Left lung (tissue), 10 donors: Measurements from ENCODE around the gene CAMTA1. TPM values are rescaled to one million over a fixed set of nuclear protein-coding genes. Genes with fewer than 3 reads are reported as not detected.
A peak's percentile ranks its signal among the peaks of the same experiment; 100 is the strongest.

Experiments
- ATAC-seq: fragments of 200-7000 bp; cut with Tn5 transposase; one replicate; pipeline ENCODE4 v1.9.1; 2020; ENCODE audit warnings: moderate library complexity
- DNase-seq, 4 donors: peaks; one replicate each; pipeline ENCODE4 v3.0.0-alpha.2; 2013 to 2020
- H3K27ac ChIP-seq, 2 donors: fragments of 200-600 bp; sonication (generic) in 1 of 2; one replicate each; pipeline versions ENCODE4 v1.5.0 to v1.8.0; 2020 to 2021
- H3K27me3 ChIP-seq, 2 donors: fragments of 200-600 bp; sonication (generic) in 1 of 2; one replicate each; pipeline versions ENCODE4 v1.5.0 to v1.8.0; 2020 to 2021
- H3K36me3 ChIP-seq, 2 donors: fragments of 200-600 bp; sonication (generic) in 1 of 2; one replicate each; pipeline versions ENCODE4 v1.5.0 to v1.8.0; 2020 to 2021
- H3K4me1 ChIP-seq, 2 donors: fragments of 200-600 bp; one replicate each; pipeline ENCODE4 v1.8.0; 2021
- H3K4me3 ChIP-seq, 2 donors: fragments of 200-600 bp; sonication (generic) in 1 of 2; one replicate each; pipeline versions ENCODE4 v1.5.0 to v1.8.0; 2020 to 2021; ENCODE audit warnings: mild to moderate bottlenecking in 1 of 2
- H3K9me3 ChIP-seq, 2 donors: fragments of 200-600 bp; sonication (generic) in 1 of 2; one replicate each; pipeline versions ENCODE4 v1.5.0 to v1.8.0; 2020 to 2021
- intact Hi-C, 2 donors: fragments of 100-400 bp; cut with DNase I; formaldehyde crosslinking; loops; one replicate each; pipeline versions ENCODE4 v1.11.2 to v1.14.2; 2022
- polyA plus RNA-seq, 6 donors: library from polyadenylated mRNA; unstranded; fragments of 120-200 nt; gene quantifications; one replicate each; pipeline ENCODE4 v1.2.1, GENCODE V29; 2013; ENCODE audit not compliant: insufficient read length in 6 of 6
- total RNA-seq, 2 donors: library from RNA; stranded (reverse); fragmentation: NEBNext Ultra II Directional; extraction: Animal tissue kit (Norgen Biotek cat#: 25700); gene quantifications; one replicate each; pipeline ENCODE4 v1.2.1, GENCODE V29; 2021
- TF ChIP-seq, protein P1 (sequence below), 2 donors: fragments of 200-600 bp; sonication (generic) in 1 of 2; IDR thresholded peaks; one replicate each; pipeline versions ENCODE4 v1.5.0 to v1.8.0; 2021; ENCODE audit warnings: antibody characterized with exemption in 2 of 2
- donor health status: DM: no; HTN: yes; CAD: no.
- donor health status: DM: no; HTN: no; CAD: no.

Gene CAMTA1
- total and polyA plus RNA-seq, 8 donors, result 42.7 to 69.1 (median 49.4) TPM

DNA sequence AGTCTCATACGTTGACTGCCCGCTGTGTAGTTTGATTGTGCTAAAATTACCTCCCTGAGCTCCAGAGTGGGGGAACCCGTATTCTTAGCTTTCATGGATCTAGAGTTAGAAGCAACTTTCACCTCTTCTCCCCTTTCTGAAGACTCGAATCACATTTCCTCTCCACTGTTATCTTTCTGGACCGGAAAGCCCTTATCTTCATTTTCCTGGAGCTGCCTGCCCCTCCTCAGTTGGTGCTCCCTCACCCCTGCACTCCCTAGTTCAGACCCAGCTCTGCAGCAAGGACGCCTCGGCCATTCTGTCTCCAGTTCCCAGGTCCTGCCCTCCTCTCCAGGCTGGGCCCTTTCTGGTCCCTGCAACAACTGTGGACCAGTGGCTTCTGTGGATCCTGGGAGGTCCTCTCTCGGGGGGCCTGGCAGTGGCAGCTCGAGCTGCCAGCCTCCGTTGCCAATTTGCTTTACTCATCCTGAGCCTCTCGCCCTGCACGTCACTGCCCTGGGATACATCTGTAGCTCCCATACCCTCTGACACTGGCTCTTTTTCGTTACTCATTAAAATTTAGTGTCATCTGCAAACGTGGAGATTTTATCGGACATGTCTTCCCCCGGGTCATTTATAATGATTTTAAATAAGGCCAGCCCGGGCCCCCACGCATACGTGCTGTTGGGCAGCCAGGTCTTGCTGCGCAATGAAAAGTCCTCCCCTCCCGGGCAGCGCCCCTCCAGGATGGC lies 844.4 kb downstream of the CAMTA1 start:
- no peaks in the 10 kb centered on the region for H3K9me3 ChIP-seq
- H3K4me1 ChIP-seq, result no peaks in the 10 kb centered on the region
- H3K36me3 ChIP-seq, result no peaks in the 10 kb centered on the region
- intact Hi-C loops, result no loop called here
- no peak overlapping the region for H3K4me3 ChIP-seq
- ATAC-seq (no peak), DNase-seq (peak in 1 of 4 donors; percentile 59)
- H3K27ac ChIP-seq, result no peak overlapping the region
- TF ChIP-seq, protein P1, sequence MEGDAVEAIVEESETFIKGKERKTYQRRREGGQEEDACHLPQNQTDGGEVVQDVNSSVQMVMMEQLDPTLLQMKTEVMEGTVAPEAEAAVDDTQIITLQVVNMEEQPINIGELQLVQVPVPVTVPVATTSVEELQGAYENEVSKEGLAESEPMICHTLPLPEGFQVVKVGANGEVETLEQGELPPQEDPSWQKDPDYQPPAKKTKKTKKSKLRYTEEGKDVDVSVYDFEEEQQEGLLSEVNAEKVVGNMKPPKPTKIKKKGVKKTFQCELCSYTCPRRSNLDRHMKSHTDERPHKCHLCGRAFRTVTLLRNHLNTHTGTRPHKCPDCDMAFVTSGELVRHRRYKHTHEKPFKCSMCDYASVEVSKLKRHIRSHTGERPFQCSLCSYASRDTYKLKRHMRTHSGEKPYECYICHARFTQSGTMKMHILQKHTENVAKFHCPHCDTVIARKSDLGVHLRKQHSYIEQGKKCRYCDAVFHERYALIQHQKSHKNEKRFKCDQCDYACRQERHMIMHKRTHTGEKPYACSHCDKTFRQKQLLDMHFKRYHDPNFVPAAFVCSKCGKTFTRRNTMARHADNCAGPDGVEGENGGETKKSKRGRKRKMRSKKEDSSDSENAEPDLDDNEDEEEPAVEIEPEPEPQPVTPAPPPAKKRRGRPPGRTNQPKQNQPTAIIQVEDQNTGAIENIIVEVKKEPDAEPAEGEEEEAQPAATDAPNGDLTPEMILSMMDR (IDR thresholded peaks at IDR 0.05), result no peak
- peaks cover 0 to 56% of the 10 kb centered on the region in 2 donors for H3K27me3 ChIP-seq

DNA sequence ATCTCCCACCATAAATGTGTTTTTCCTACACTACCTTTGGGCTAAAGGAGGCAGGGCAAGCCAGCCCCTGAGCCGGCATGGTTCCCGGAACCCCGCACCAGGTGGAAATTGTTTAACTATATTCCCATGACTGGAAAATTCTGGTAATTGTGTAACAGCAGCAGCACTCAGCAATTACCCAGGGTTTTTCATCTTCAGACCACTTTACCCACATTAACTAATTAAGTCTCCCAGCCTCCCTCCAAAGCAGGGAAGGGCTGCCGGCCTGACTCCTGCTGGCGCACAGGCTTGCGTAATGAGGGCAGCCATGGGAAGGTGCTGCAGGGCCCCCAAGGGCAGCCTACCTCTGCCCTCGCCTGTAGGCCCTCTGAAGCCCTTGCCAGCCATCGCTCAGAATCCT lies 845.1 kb downstream of the CAMTA1 start:
- H3K27ac ChIP-seq, result no peak overlapping the region
- DNase-seq, result peak in 1 of 4 donors; percentile 43
- no peaks in the 10 kb centered on the region for H3K4me1 ChIP-seq
- intact Hi-C loops, result no loop called here
- H3K9me3 ChIP-seq, result no peaks in the 10 kb centered on the region
- no peak for ATAC-seq
- H3K27me3 ChIP-seq, result peaks cover 0 to 49% of the 10 kb centered on the region in 2 donors
- H3K36me3 ChIP-seq, result no peaks in the 10 kb centered on the region
- no peak overlapping the region for H3K4me3 ChIP-seq
- TF ChIP-seq, protein P1 (IDR thresholded peaks at IDR 0.05), result no peak

DNA sequence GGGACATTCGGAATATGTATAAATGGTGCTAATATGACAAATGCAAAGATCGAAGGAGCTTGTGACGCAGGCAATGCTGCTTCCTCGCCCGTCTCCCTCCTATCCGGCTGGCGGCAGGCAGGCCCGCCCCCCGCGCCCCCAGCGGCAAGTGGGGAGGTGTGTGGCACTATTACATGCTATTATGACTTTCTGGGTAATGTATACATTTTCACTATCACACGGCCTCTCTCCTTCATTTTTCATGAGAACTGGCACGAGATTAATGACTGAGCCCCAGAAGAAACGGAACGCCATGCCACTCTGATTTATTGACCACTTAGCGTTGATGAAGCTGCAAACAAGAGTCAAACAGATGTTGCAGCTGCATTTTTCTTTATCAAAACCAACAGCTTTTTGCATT lies 846.9 kb downstream of the CAMTA1 start:
- ATAC-seq (no peak), DNase-seq (no peak)
- Histone ChIP-seq H3K27me3 (peaks cover 0 to 38% of the 10 kb centered on the region in 2 donors), H3K9me3 (no peaks in the 10 kb centered on the region), H3K4me1 (no peaks in the 10 kb centered on the region), H3K36me3 (no peaks in the 10 kb centered on the region), H3K4me3 (no peak overlapping the region), H3K27ac (no peak overlapping the region)
- TF ChIP-seq, protein P1 (IDR thresholded peaks at IDR 0.05), result no peak
- intact Hi-C loops, result no loop called here

DNA sequence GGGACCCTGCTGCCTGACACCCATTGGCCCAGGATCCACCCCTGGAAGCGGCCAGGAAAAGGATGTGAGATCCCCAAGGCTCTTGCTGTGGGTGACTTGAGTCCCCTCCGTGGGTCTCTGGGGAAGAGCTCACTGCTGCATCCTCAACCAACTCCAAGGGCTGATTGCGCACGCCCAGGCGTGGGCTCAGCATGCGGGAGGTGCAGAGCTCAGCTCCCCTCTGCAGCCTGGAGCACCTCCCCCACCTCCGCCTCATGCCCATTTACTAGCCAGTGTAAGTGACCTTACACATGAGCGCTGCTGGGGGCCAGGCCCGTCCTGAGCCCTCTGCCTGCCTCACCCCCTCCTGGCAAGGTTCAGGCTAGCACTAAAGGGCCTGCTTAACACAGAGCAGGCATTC lies 847.4 kb downstream of the CAMTA1 start:
- Histone ChIP-seq H3K27ac (no peak overlapping the region), H3K36me3 (no peaks in the 10 kb centered on the region), H3K27me3 (peaks cover 0 to 38% of the 10 kb centered on the region in 2 donors), H3K9me3 (no peaks in the 10 kb centered on the region), H3K4me3 (no peak overlapping the region), H3K4me1 (no peaks in the 10 kb centered on the region)
- TF ChIP-seq, protein P1 (IDR thresholded peaks at IDR 0.05), result no peak
- intact Hi-C loops, result no loop called here
- no peak for ATAC-seq
- DNase-seq, result peak in 1 of 4 donors; percentile 56

- TF ChIP-seq, protein P1 (IDR thresholded peaks at IDR 0.05), result no peak
- Histone ChIP-seq H3K36me3 (no peaks in the 10 kb centered on the region), H3K4me3 (no peak overlapping the region), H3K27me3 (peaks cover 0 to 38% of the 10 kb centered on the region in 2 donors), H3K9me3 (no peaks in the 10 kb centered on the region), H3K4me1 (no peaks in the 10 kb centered on the region), H3K27ac (no peak overlapping the region)
- intact Hi-C loops, result no loop called here
- peak in 1 of 4 donors; percentile 52 for DNase-seq
- ATAC-seq, result no peak
Measured at GRCh38 chr1:7633506-7634245, 848.4 kb downstream of the CAMTA1 start.
